Fibroblast of villous mesenchyme (primary cell): ENCODE measurements around the gene FAN1. TPM values are rescaled to one million over a fixed set of nuclear protein-coding genes. Genes with fewer than 3 reads are reported as not detected.

Experiments used
- DNase-seq: peaks from one replicate; pipeline ENCODE4 v3.0.0-alpha.2; 2010; ENCODE audit warnings: low read depth
- H3K4me3 ChIP-seq: 2 replicates; pipeline ENCODE4 v1.5.1; 2011; ENCODE audit warnings: low read depth, mild to moderate bottlenecking, low read length
- total RNA-seq: library from RNA; depleted of rRNA; stranded (reverse); fragments of >200 nt; gene quantifications from 2 replicates; pipeline ENCODE4 v1.2.3, GENCODE V29; 2012
- TF ChIP-seq, protein P1 (sequence below): IDR thresholded peaks from 2 replicates; pipeline ENCODE4 v1.5.1; 2012; ENCODE audit warnings: low read depth, mild to moderate bottlenecking, low read length; ENCODE audit not compliant: insufficient read depth

Gene FAN1
- total RNA-seq, 1 donor = 19.9 TPM

DNA sequence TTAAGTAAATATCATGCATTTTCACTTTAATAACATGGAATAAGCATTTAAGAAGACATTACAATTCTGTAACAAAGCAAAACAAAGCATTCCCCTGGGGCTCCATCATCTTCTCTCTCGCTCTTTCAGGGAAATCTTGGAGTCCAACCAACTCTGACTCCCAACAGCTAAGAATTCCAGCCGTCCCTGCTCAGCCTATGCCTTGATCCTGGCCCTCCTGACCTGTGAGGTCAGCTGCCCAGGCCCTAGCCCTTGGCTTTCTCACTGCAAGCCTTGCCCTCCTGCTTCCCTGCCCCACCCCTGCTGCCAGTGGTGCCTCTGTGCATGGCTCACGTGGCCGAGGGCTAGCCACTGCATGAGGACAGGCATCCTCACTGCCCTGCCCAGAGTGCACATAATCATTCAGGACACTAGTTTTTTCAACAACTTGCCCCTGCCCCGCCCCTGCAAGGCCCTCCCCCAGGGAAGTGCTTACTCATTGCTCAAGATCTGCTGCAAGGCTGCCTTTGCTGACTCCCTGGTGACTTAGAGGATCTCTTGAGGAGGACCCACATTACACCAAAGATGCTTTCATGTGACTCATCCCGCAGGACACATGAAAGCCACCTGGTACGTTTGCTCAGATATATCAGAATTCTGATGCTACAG lies 50.1 kb downstream of the FAN1 start:
- DNase-seq = peak; percentile 92
- TF ChIP-seq, protein P1, sequence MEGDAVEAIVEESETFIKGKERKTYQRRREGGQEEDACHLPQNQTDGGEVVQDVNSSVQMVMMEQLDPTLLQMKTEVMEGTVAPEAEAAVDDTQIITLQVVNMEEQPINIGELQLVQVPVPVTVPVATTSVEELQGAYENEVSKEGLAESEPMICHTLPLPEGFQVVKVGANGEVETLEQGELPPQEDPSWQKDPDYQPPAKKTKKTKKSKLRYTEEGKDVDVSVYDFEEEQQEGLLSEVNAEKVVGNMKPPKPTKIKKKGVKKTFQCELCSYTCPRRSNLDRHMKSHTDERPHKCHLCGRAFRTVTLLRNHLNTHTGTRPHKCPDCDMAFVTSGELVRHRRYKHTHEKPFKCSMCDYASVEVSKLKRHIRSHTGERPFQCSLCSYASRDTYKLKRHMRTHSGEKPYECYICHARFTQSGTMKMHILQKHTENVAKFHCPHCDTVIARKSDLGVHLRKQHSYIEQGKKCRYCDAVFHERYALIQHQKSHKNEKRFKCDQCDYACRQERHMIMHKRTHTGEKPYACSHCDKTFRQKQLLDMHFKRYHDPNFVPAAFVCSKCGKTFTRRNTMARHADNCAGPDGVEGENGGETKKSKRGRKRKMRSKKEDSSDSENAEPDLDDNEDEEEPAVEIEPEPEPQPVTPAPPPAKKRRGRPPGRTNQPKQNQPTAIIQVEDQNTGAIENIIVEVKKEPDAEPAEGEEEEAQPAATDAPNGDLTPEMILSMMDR = no peak
- H3K4me3 ChIP-seq = no peak overlapping the region

DNA sequence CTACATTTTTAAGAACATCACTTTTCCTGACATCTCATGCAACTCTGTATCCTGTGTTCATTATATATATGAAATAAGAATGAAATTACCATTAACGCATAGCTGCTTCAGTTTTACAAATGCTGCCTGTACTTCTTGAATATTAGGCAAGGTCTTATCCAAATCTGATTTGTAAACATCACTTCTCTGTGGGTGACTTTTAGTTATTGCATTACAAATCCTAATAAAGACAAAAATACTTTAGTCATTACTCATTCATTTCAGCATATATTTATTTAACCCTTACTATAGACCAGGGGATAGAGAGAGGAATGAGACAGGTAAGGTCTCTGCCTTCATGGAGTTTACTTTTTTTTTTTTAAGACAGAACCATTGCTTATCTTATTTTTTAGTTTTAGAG lies 51.0 kb downstream of the FAN1 start:
- TF ChIP-seq, protein P1 = no peak
- DNase-seq = peak; percentile 56
- no peak overlapping the region for H3K4me3 ChIP-seq

DNA sequence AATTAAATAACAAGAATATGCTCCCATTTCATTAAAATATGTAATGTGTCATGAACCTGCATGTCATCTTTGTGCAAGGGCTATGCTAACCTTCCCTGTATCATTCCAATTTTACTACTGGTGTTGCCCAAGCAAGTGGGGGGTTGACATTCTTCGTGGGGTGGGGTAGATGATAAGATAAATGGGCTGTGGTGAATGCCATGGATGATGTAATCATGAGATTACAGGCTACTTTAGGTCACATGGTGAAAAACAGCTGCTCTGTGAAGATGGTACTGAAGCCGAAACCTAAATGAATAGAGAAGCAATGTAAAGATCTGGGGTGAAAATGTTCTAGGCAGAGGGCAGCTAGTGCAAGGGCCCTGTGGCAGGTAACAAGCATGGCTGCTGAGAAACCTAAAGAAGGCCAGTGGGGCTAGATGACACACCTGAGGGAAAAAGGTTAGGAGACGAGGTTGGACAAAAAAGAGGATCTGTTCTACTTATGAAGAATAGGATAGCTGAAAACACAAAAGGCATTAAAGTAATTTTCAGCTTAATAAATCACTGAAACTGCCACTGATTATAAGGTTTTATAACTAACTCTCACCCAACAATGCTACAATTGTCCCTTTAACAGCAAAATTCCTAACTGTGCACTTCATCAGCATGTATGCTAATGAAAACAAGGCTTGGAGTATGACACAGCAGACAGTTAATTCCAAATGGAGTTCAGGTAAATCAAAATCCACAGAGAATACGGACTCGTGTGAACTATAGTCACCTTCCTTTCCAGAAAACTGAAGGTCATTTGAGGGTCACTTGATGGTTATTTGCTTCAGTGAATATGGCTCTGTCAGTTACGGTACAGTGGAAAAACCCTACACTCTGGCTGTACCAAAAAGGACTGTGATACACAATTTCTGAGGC lies 52.8 kb downstream of the FAN1 start:
- DNase-seq = peak; percentile 83
- no peak overlapping the region for H3K4me3 ChIP-seq
- TF ChIP-seq, protein P1 = no peak

DNA sequence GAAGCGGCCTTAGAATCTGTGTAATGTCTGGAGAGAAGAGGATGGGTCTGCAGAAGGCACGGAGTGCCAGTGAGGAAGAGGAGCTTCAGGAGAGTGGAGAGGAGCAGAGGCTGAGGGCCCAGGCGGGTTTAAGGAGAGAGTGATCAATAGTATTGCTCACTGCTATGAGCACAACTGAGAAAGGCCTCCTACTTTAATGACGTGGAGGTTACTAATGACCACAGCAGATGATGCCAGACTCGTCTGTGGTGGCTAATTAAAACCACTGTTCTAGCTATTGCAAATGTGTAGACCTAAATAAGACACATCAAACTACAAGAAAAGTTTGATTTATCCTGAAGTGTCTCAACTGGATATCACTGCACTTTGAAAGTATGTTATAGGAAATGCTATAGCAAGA lies 54.5 kb downstream of the FAN1 start:
- no peak overlapping the region for H3K4me3 ChIP-seq
- TF ChIP-seq, protein P1 = no peak
- no peak for DNase-seq

DNA sequence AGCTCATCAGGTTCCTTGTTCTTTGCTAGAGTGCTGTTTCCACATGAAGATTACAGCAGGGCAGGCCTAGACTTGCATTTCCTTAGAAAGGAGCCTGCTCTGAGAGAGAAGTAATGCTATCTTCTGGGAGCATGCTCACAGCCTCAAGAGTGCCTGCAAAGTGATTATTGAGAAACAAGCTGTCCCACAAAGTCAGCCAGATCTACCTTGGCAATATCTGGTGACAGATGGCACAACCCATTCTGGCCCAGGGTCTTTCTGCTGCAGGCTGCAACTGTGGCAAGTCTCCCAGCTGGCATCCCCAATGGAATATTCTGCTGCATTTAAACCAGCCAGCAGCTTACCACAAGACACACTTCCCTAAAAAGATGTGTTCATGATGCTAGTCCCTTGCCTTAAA lies 58.4 kb downstream of the FAN1 start:
- TF ChIP-seq, protein P1 = no peak
- H3K4me3 ChIP-seq = no peak overlapping the region
- no peak for DNase-seq

DNA sequence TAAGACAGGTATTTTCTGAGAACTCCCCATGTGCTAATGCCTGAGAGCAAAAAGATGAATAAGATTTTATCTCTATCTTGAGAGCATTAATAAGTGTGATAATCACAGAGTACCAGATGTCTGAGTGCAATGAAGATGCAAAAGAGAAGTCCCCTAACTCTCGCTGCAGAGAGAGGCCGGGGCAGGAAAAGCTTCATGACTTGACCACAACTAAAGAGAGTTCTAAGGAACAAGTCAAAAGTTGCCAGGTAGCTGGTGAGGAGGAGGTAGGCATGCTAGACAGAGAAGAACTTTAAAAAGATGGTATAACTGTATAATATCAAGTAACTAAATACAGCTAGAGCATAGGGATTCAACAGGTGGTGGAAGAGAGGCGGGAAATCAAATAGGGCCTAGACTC lies 58.9 kb downstream of the FAN1 start:
- H3K4me3 ChIP-seq = no peak overlapping the region
- TF ChIP-seq, protein P1 = no peak
- DNase-seq = no peak
